GM18867 (cell line): ENCODE results near the gene CHSY1.
"Not testable (repeated sequence)": the region's sequence is repeated elsewhere in the genome, so short reads cannot be mapped to it uniquely, and the experiment has no call there.

Source experiments
- ATAC-seq: cut with Tn5 transposase; IDR thresholded peaks from one replicate; pipeline ENCODE4 v1.9.1; 2021; ENCODE audit warnings: mild to moderate bottlenecking, moderate library complexity; ENCODE audit not compliant: unreplicated experiment

Gene CHSY1

GRCh38 chr15:101138086-101138660, 113.7 kb downstream of the CHSY1 start:
- no peak for ATAC-seq

- no peak for ATAC-seq
Measured at GRCh38 chr15:101137312-101137940, 114.4 kb downstream of the CHSY1 start.

GRCh38 chr15:101136381-101137268, 115.2 kb downstream of the CHSY1 start:
- ATAC-seq, result no peak

- ATAC-seq, result peak; percentile 66
Measured at GRCh38 chr15:101135532-101136166, 116.2 kb downstream of the CHSY1 start.

- no peak for ATAC-seq
Measured at GRCh38 chr15:101134780-101135179, 117.1 kb downstream of the CHSY1 start.

GRCh38 chr15:101133751-101134261, 118.0 kb downstream of the CHSY1 start:
- ATAC-seq, result no peak

GRCh38 chr15:101133181-101133460, 118.7 kb downstream of the CHSY1 start:
- no peak for ATAC-seq

- no peak for ATAC-seq
Measured at GRCh38 chr15:101132390-101133180, 119.3 kb downstream of the CHSY1 start.

- ATAC-seq, result no peak
Measured at GRCh38 chr15:101131489-101132389, 120.1 kb downstream of the CHSY1 start.

- ATAC-seq, result no peak
Measured at GRCh38 chr15:101129851-101130380, 121.9 kb downstream of the CHSY1 start.

- ATAC-seq, result no peak
Measured at GRCh38 chr15:101128221-101129015, 123.4 kb downstream of the CHSY1 start.

GRCh38 chr15:101127506-101128076, 124.3 kb downstream of the CHSY1 start:
- peak; percentile 77 for ATAC-seq

- peak; percentile 40 for ATAC-seq
Measured at GRCh38 chr15:101126618-101127505, 125.0 kb downstream of the CHSY1 start.

- ATAC-seq, result not testable (repeated sequence)
Measured at GRCh38 chr15:101125881-101126428, 125.9 kb downstream of the CHSY1 start.
